GM23338 (cell line): ENCODE data around the gene UNC5A. TPM values are rescaled to one million over a fixed set of nuclear protein-coding genes. Genes with fewer than 3 reads are reported as not detected.

Experiments
- ATAC-seq: fragments of 200-7000 bp; cut with Tn5 transposase; 3 replicates; pipeline ENCODE4 v1.9.1; 2020
- DNase-seq: peaks from one replicate; pipeline ENCODE4 v3.0.0-alpha.2; 2015; ENCODE audit warnings: low spot score
- H2AFZ ChIP-seq: fragments of 200-600 bp; sonication (generic); 2 replicates; pipeline ENCODE4 v1.8.0; 2016; ENCODE audit warnings: antibody characterized with exemption, mild to moderate bottlenecking, moderate library complexity
- H3F3A ChIP-seq: fragments of 200-600 bp; sonication (generic); replicated peaks from 2 replicates; pipeline ENCODE4 v1.8.0; 2017; ENCODE audit warnings: antibody characterized with exemption, mixed run types, low read depth
- H3K27ac ChIP-seq: fragments of 200-600 bp; sonication (generic); 2 replicates; pipeline ENCODE4 v1.6.1; 2016; ENCODE audit warnings: low read depth
- H3K27me3 ChIP-seq: fragments of 200-600 bp; sonication (generic); 2 replicates; pipeline ENCODE4 v1.8.0; 2016; ENCODE audit warnings: mild to moderate bottlenecking, mixed run types, moderate library complexity; ENCODE audit not compliant: insufficient read depth
- H3K36me3 ChIP-seq: fragments of 200-600 bp; sonication (generic); 2 replicates; pipeline ENCODE4 v1.8.0; 2016; ENCODE audit warnings: mild to moderate bottlenecking; ENCODE audit not compliant: insufficient read depth
- H3K4me1 ChIP-seq: fragments of 200-600 bp; sonication (generic); 2 replicates; pipeline ENCODE4 v1.8.0; 2016; ENCODE audit warnings: mild to moderate bottlenecking, moderate library complexity; ENCODE audit not compliant: insufficient read depth
- H3K4me2 ChIP-seq: fragments of 200-600 bp; sonication (generic); 2 replicates; pipeline ENCODE4 v1.7.1; 2017; ENCODE audit warnings: mixed run types
- H3K4me3 ChIP-seq: fragments of 200-600 bp; sonication (generic); 2 replicates; pipeline ENCODE4 v1.6.1; 2016; ENCODE audit warnings: mixed run types
- H3K79me2 ChIP-seq: fragments of 200-600 bp; sonication (generic); replicated peaks from 2 replicates; pipeline ENCODE4 v1.8.0; 2017; ENCODE audit warnings: mild to moderate bottlenecking; ENCODE audit not compliant: insufficient read depth
- H3K9me2 ChIP-seq: fragments of 200-600 bp; sonication (generic); 2 replicates; pipeline ENCODE4 v1.8.0; 2017; ENCODE audit not compliant: insufficient read depth
- H4K20me1 ChIP-seq: fragments of 200-600 bp; sonication (generic); replicated peaks from 2 replicates; pipeline ENCODE4 v1.8.0; 2017; ENCODE audit warnings: mild to moderate bottlenecking; ENCODE audit not compliant: insufficient read depth
- H3K27ac Mint-ChIP-seq: 2 replicates; pipeline ENCODE4 v1.8.0; 2020; ENCODE audit warnings: inconsistent platforms, mild to moderate bottlenecking, moderate library complexity, mixed read lengths
- H3K27me3 Mint-ChIP-seq: 3 replicates; pipeline ENCODE4 v1.8.0; 2022; ENCODE audit warnings: low read depth, mild to moderate bottlenecking, moderate library complexity, mixed read lengths, inconsistent platforms; ENCODE audit not compliant: insufficient read depth, poor library complexity
- H3K36me3 Mint-ChIP-seq: 3 replicates; pipeline ENCODE4 v1.8.0; 2021; ENCODE audit warnings: low read depth, mild to moderate bottlenecking, inconsistent platforms, moderate library complexity, mixed read lengths
- H3K4me1 Mint-ChIP-seq: 3 replicates; pipeline ENCODE4 v1.8.0; 2020; ENCODE audit warnings: mild to moderate bottlenecking, inconsistent platforms, mixed read lengths
- H3K4me3 Mint-ChIP-seq: 3 replicates; pipeline ENCODE4 v1.8.0; 2021; ENCODE audit warnings: moderate library complexity, mild to moderate bottlenecking, inconsistent platforms, mixed read lengths
- H3K9me3 Mint-ChIP-seq: 3 replicates; pipeline ENCODE4 v1.8.0; 2020; ENCODE audit warnings: moderate library complexity, mild to moderate bottlenecking, inconsistent platforms, mixed read lengths
- CREB1 ChIP-seq: fragments of 250-450 bp; sonication (Bioruptor Pico); IDR thresholded peaks from 2 replicates; pipeline ENCODE4 v1.5.0; 2020; ENCODE audit warnings: low read depth, mild to moderate bottlenecking, moderate library complexity
- CTCF ChIP-seq, 2 experiments: fragments of 200-600 bp in 1 of 2; sonication (generic) in 1 of 2; conservative IDR thresholded peaks; 2 replicates each; pipeline versions ENCODE4 v1.5.1 to v1.6.1; 2016 to 2017; ENCODE audit warnings: antibody characterized with exemption in 2 of 2, low read depth in 2 of 2, mild to moderate bottlenecking in 2 of 2, moderate library complexity in 1 of 2
- ETS1 ChIP-seq: IDR thresholded peaks from 2 replicates; pipeline ENCODE4 v1.6.1; 2016; ENCODE audit warnings: antibody characterized with exemption
- EZH2 ChIP-seq: fragments of 200-600 bp; sonication (generic); IDR thresholded peaks from one replicate; pipeline ENCODE4 v1.8.0; 2017; ENCODE audit warnings: antibody characterized with exemption, mild to moderate bottlenecking, low read depth; ENCODE audit not compliant: unreplicated experiment
- EZH2phosphoT487 ChIP-seq: fragments of 200-600 bp; sonication (generic); IDR thresholded peaks from one replicate; pipeline ENCODE4 v1.8.1; 2018; ENCODE audit warnings: antibody characterized with exemption; ENCODE audit not compliant: unreplicated experiment
- JUNB ChIP-seq: IDR thresholded peaks from one replicate; pipeline ENCODE4 v1.6.1; 2016; ENCODE audit warnings: antibody characterized with exemption; ENCODE audit not compliant: unreplicated experiment
- NANOG ChIP-seq: IDR thresholded peaks from 2 replicates; pipeline ENCODE4 v1.6.1; 2016; ENCODE audit warnings: antibody characterized with exemption, borderline replicate concordance
- POLR2AphosphoS5 ChIP-seq: IDR thresholded peaks from 2 replicates; pipeline ENCODE4 v1.6.1; 2016; ENCODE audit warnings: antibody characterized with exemption, low read depth
- REST ChIP-seq: IDR thresholded peaks from one replicate; pipeline ENCODE4 v1.6.1; 2018; ENCODE audit warnings: antibody characterized with exemption; ENCODE audit not compliant: unreplicated experiment
- STAT1 ChIP-seq: IDR thresholded peaks from one replicate; pipeline ENCODE4 v1.6.1; 2016; ENCODE audit warnings: antibody characterized with exemption; ENCODE audit not compliant: unreplicated experiment
- ZNF114 ChIP-seq: fragments of 250-450 bp; sonication (Bioruptor Pico); IDR thresholded peaks from 2 replicates; pipeline ENCODE4 v1.5.0; 2020; ENCODE audit warnings: mild to moderate bottlenecking, moderate library complexity
- ZNF331 ChIP-seq: fragments of 250-450 bp; sonication (Bioruptor Pico); IDR thresholded peaks from 2 replicates; pipeline ENCODE4 v1.5.0; 2020; ENCODE audit warnings: low read depth, mild to moderate bottlenecking, moderate library complexity
- polyA plus RNA-seq: library from polyadenylated mRNA; unstranded; fragments of >200 nt; fragmentation: Nextera tagmentation; extraction: Ambion mirVana; gene quantifications from 2 replicates; pipeline ENCODE4 v1.2.1, GENCODE V29; 2016
- total RNA-seq: library from RNA; depleted of rRNA; stranded (reverse); fragments of >200 nt; shearing (Covaris generic); gene quantifications from 2 replicates; pipeline ENCODE4 v1.2.3, GENCODE V29; 2014

The UNC5A gene
- total and polyA plus RNA-seq, 2 experiments from 2014 or later: 0.92 to 3.9 TPM

GRCh38 chr5:176831425-176831824, 21.1 kb downstream of the UNC5A start (continued):
- TF ChIP-seq REST (no peak), JUNB (no peak)

GRCh38 chr5:176832162-176832561, 21.8 kb downstream of the UNC5A start:
- Mint-ChIP-seq H3K27ac (no peak overlapping the region), H3K4me1 (peaks cover 6% of the 10 kb centered on the region; the same call in 1 of the 3 replicates), H3K9me3 (no peaks in the 10 kb centered on the region), H3K36me3 (no peaks in the 10 kb centered on the region), H3K27me3 (peaks cover 13% of the 10 kb centered on the region), H3K4me3 (no peak overlapping the region)
- no peaks in the 10 kb centered on the region for H3K79me2 ChIP-seq
- no peak for ATAC-seq
- H3K9me2 ChIP-seq: no peaks in the 10 kb centered on the region
- no peaks in the 10 kb centered on the region for H3K36me3 ChIP-seq
- H3K4me1 ChIP-seq: no peaks in the 10 kb centered on the region
- no peaks in the 10 kb centered on the region; the same call in 1 of the 2 replicates for H4K20me1 ChIP-seq
- H3K27me3 ChIP-seq: no peaks in the 10 kb centered on the region
- no peak overlapping the region for H2AFZ ChIP-seq
- H3F3A ChIP-seq: no peaks in the 10 kb centered on the region
- no peak for DNase-seq
- no peak overlapping the region for H3K4me3 ChIP-seq
- H3K4me2 ChIP-seq: no peak overlapping the region
- no peak overlapping the region for H3K27ac ChIP-seq
- TF ChIP-seq POLR2AphosphoS5 (no peak), NANOG (no peak), JUNB (no peak), CREB1 (CRISPR knock-in tag) (no peak), CTCF (conservative IDR thresholded peaks at IDR 0.05; ENCODE audit: low read depth in 2 of 2) (no peak), ZNF114 (CRISPR knock-in tag) (no peak), EZH2 (no peak), REST (no peak), ZNF331 (CRISPR knock-in tag) (no peak), STAT1 (no peak), ETS1 (no peak), EZH2phosphoT487 (no peak)
